ENCODE measurements around the gene WDR7.

WDR7 gene

GRCh38 chr18:56836173-56836572, 185.0 kb downstream of the WDR7 start:
- WGBS (ENCODE audit: extremely low coverage, insufficient coverage, low lambda C conversion rate): no CpG with 5 or more reads among the region's 7 CpGs
- no peaks in the 10 kb centered on the region for H3K79me1 ChIP-seq (ENCODE audit: low read length)
- H3K79me2 ChIP-seq (ENCODE audit: control insufficient read depth, insufficient read depth, low read length): no peaks in the 10 kb centered on the region
- H3K4ac ChIP-seq (ENCODE audit: low read depth, low read length): no peak overlapping the region
- DNase-seq: peak; percentile 18
- no peaks in the 10 kb centered on the region for H3K27me3 ChIP-seq (ENCODE audit: insufficient read depth, low read length, poor library complexity)
- H2BK15ac ChIP-seq (replicated peaks; ENCODE audit: low read depth): no peak overlapping the region
- H3K9ac ChIP-seq (ENCODE audit: low read length): no peak overlapping the region
- no peak overlapping the region for H3K27ac ChIP-seq (ENCODE audit: low read depth, low read length)
- no peak overlapping the region for H3K4me3 ChIP-seq (ENCODE audit: low read length)
- H4K5ac ChIP-seq (ENCODE audit: low read length): no peak overlapping the region
- H3K4me1 ChIP-seq (ENCODE audit: control insufficient read depth, low read depth, low read length): no peaks in the 10 kb centered on the region
- H2BK5ac ChIP-seq (ENCODE audit: low read length): no peak overlapping the region
- H3K4me2 ChIP-seq (ENCODE audit: low read length): no peak overlapping the region
- no peak overlapping the region for H3K56ac ChIP-seq (ENCODE audit: low read length)
- no peak overlapping the region for H2BK120ac ChIP-seq (ENCODE audit: low read depth, low read length)
- H3K36me3 ChIP-seq (ENCODE audit: control insufficient read depth, insufficient read depth, low read length): no peaks in the 10 kb centered on the region
- H4K8ac ChIP-seq (ENCODE audit: low read depth, low read length): no peak overlapping the region
- no peak overlapping the region for H3K23ac ChIP-seq (ENCODE audit: low read length)
- H3K18ac ChIP-seq (ENCODE audit: low read length): no peak overlapping the region
- no peak overlapping the region for H2AK5ac ChIP-seq (ENCODE audit: low read length)

DNA sequence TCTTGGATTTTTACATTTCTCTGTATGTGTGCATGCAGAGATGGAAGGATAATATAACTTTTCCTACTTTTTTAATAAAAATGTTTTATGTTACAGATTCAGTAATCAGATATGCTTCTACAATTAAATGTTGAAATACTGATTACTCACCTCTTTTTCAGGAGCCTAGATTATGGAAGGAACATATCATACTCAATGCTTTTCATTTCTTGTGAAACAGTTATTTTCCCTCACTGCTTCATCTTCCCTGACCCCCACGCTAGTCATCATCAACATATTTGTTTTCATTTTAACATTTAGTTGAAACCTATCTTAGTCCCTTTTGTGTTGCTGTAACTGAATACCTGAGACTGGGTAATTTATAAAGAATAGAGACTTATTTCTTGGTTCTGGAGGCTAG, 190.7 kb downstream of the WDR7 start:
- Histone ChIP-seq H3K79me2 (ENCODE audit: control insufficient read depth, insufficient read depth, low read length) (no peaks in the 10 kb centered on the region), H3K4me3 (ENCODE audit: low read length) (no peak overlapping the region), H3K18ac (ENCODE audit: low read length) (no peak overlapping the region), H3K27ac (ENCODE audit: low read depth, low read length) (no peak overlapping the region), H2BK15ac (replicated peaks; ENCODE audit: low read depth) (no peak overlapping the region), H3K36me3 (ENCODE audit: control insufficient read depth, insufficient read depth, low read length) (no peaks in the 10 kb centered on the region), H3K9ac (ENCODE audit: low read length) (no peak overlapping the region), H3K27me3 (ENCODE audit: insufficient read depth, low read length, poor library complexity) (no peaks in the 10 kb centered on the region), H3K56ac (ENCODE audit: low read length) (no peak overlapping the region), H2BK120ac (ENCODE audit: low read depth, low read length) (no peak overlapping the region), H3K4ac (ENCODE audit: low read depth, low read length) (no peak overlapping the region), H4K8ac (ENCODE audit: low read depth, low read length) (no peak overlapping the region), H3K4me1 (ENCODE audit: control insufficient read depth, low read depth, low read length) (no peaks in the 10 kb centered on the region), H3K23ac (ENCODE audit: low read length) (no peak overlapping the region), H2BK5ac (ENCODE audit: low read length) (no peak overlapping the region), H4K5ac (ENCODE audit: low read length) (no peak overlapping the region), H3K4me2 (ENCODE audit: low read length) (no peak overlapping the region), H3K79me1 (ENCODE audit: low read length) (no peaks in the 10 kb centered on the region), H2AK5ac (ENCODE audit: low read length) (no peak overlapping the region)
- no CpG with 5 or more reads among the region's 1 CpG for WGBS (ENCODE audit: extremely low coverage, insufficient coverage, low lambda C conversion rate)
- no peak for DNase-seq

DNA sequence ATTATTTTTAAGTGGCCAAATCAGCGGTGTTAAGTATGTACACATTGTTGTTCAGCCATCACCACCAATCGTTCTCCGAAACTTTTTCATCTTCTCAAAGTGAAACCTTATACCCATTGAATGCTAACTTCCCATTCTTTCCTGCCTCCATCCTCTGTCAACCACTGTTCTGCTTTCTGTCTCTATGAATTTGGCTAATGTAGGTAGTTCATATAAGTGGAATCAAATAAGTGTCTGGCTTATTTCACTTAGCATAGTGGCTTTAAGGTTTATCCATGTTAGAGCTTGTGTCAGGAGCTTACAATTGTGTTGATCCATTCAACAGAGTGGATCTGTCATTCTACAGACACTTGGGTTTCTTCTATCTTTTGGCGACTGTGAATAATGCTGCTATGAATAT, 192.1 kb downstream of the WDR7 start:
- H3K4ac ChIP-seq (ENCODE audit: low read depth, low read length): no peak overlapping the region
- H3K79me2 ChIP-seq (ENCODE audit: control insufficient read depth, insufficient read depth, low read length): no peaks in the 10 kb centered on the region
- no peak overlapping the region for H2BK120ac ChIP-seq (ENCODE audit: low read depth, low read length)
- WGBS (ENCODE audit: extremely low coverage, insufficient coverage, low lambda C conversion rate): no CpG with 5 or more reads among the region's 4 CpGs
- H3K27ac ChIP-seq (ENCODE audit: low read depth, low read length): no peak overlapping the region
- H3K79me1 ChIP-seq (ENCODE audit: low read length): no peaks in the 10 kb centered on the region
- H2BK5ac ChIP-seq (ENCODE audit: low read length): no peak overlapping the region
- H2BK15ac ChIP-seq (replicated peaks; ENCODE audit: low read depth): no peak overlapping the region
- no peak overlapping the region for H3K4me3 ChIP-seq (ENCODE audit: low read length)
- H3K9ac ChIP-seq (ENCODE audit: low read length): no peak overlapping the region
- H3K27me3 ChIP-seq (ENCODE audit: insufficient read depth, low read length, poor library complexity): no peaks in the 10 kb centered on the region
- no peak overlapping the region for H3K56ac ChIP-seq (ENCODE audit: low read length)
- H2AK5ac ChIP-seq (ENCODE audit: low read length): no peak overlapping the region
- DNase-seq: no peak
- H3K18ac ChIP-seq (ENCODE audit: low read length): no peak overlapping the region
- H3K4me2 ChIP-seq (ENCODE audit: low read length): no peak overlapping the region
- H3K23ac ChIP-seq (ENCODE audit: low read length): no peak overlapping the region
- H3K4me1 ChIP-seq (ENCODE audit: control insufficient read depth, low read depth, low read length): no peaks in the 10 kb centered on the region
- H4K5ac ChIP-seq (ENCODE audit: low read length): no peak overlapping the region
- no peak overlapping the region for H4K8ac ChIP-seq (ENCODE audit: low read depth, low read length)
- H3K36me3 ChIP-seq (ENCODE audit: control insufficient read depth, insufficient read depth, low read length): no peaks in the 10 kb centered on the region

- no CpG with 5 or more reads among the region's 1 CpG for WGBS (ENCODE audit: extremely low coverage, insufficient coverage, low lambda C conversion rate)
- Histone ChIP-seq H3K27me3 (ENCODE audit: insufficient read depth, low read length, poor library complexity) (no peaks in the 10 kb centered on the region), H3K79me2 (ENCODE audit: control insufficient read depth, insufficient read depth, low read length) (no peaks in the 10 kb centered on the region), H3K18ac (ENCODE audit: low read length) (no peak overlapping the region), H3K4me2 (ENCODE audit: low read length) (no peak overlapping the region), H3K4me3 (ENCODE audit: low read length) (no peak overlapping the region), H4K5ac (ENCODE audit: low read length) (no peak overlapping the region), H3K23ac (ENCODE audit: low read length) (no peak overlapping the region), H2AK5ac (ENCODE audit: low read length) (no peak overlapping the region), H3K36me3 (ENCODE audit: control insufficient read depth, insufficient read depth, low read length) (no peaks in the 10 kb centered on the region), H3K9ac (ENCODE audit: low read length) (no peak overlapping the region), H2BK15ac (replicated peaks; ENCODE audit: low read depth) (no peak overlapping the region), H2BK5ac (ENCODE audit: low read length) (no peak overlapping the region), H2BK120ac (ENCODE audit: low read depth, low read length) (no peak overlapping the region), H3K79me1 (ENCODE audit: low read length) (no peaks in the 10 kb centered on the region), H4K8ac (ENCODE audit: low read depth, low read length) (no peak overlapping the region), H3K4ac (ENCODE audit: low read depth, low read length) (no peak overlapping the region), H3K56ac (ENCODE audit: low read length) (no peak overlapping the region), H3K4me1 (ENCODE audit: control insufficient read depth, low read depth, low read length) (no peaks in the 10 kb centered on the region), H3K27ac (ENCODE audit: low read depth, low read length) (no peak overlapping the region)
- DNase-seq: no peak
Measured at GRCh38 chr18:56844556-56844955, 193.4 kb downstream of the WDR7 start.

GRCh38 chr18:56851774-56852173, 200.6 kb downstream of the WDR7 start:
- Histone ChIP-seq H3K9ac (ENCODE audit: low read length) (no peak overlapping the region), H4K5ac (ENCODE audit: low read length) (no peak overlapping the region), H2BK15ac (replicated peaks; ENCODE audit: low read depth) (no peak overlapping the region), H3K79me1 (ENCODE audit: low read length) (no peaks in the 10 kb centered on the region), H3K4ac (ENCODE audit: low read depth, low read length) (no peak overlapping the region), H3K56ac (ENCODE audit: low read length) (no peak overlapping the region), H3K4me3 (ENCODE audit: low read length) (no peak overlapping the region), H3K27ac (ENCODE audit: low read depth, low read length) (no peak overlapping the region), H3K4me1 (ENCODE audit: control insufficient read depth, low read depth, low read length) (no peaks in the 10 kb centered on the region), H2BK5ac (ENCODE audit: low read length) (no peak overlapping the region), H3K27me3 (ENCODE audit: insufficient read depth, low read length, poor library complexity) (no peaks in the 10 kb centered on the region), H3K4me2 (ENCODE audit: low read length) (no peak overlapping the region), H3K23ac (ENCODE audit: low read length) (no peak overlapping the region), H4K8ac (ENCODE audit: low read depth, low read length) (no peak overlapping the region), H2AK5ac (ENCODE audit: low read length) (no peak overlapping the region), H3K79me2 (ENCODE audit: control insufficient read depth, insufficient read depth, low read length) (no peaks in the 10 kb centered on the region), H3K36me3 (ENCODE audit: control insufficient read depth, insufficient read depth, low read length) (no peaks in the 10 kb centered on the region), H2BK120ac (ENCODE audit: low read depth, low read length) (no peak overlapping the region), H3K18ac (ENCODE audit: low read length) (no peak overlapping the region)
- no peak for DNase-seq
- no CpG with 5 or more reads among the region's 1 CpG for WGBS (ENCODE audit: extremely low coverage, insufficient coverage, low lambda C conversion rate)

GRCh38 chr18:56853961-56854360, 202.8 kb downstream of the WDR7 start:
- no peak overlapping the region for H3K9ac ChIP-seq (ENCODE audit: low read length)
- H3K4ac ChIP-seq (ENCODE audit: low read depth, low read length): no peak overlapping the region
- H3K36me3 ChIP-seq (ENCODE audit: control insufficient read depth, insufficient read depth, low read length): no peaks in the 10 kb centered on the region
- no peak overlapping the region for H3K56ac ChIP-seq (ENCODE audit: low read length)
- no peak overlapping the region for H2AK5ac ChIP-seq (ENCODE audit: low read length)
- no peak for DNase-seq
- no peaks in the 10 kb centered on the region for H3K79me2 ChIP-seq (ENCODE audit: control insufficient read depth, insufficient read depth, low read length)
- no peak overlapping the region for H4K8ac ChIP-seq (ENCODE audit: low read depth, low read length)
- no peak overlapping the region for H3K4me3 ChIP-seq (ENCODE audit: low read length)
- WGBS (ENCODE audit: extremely low coverage, insufficient coverage, low lambda C conversion rate): no CpG with 5 or more reads among the region's 5 CpGs
- no peak overlapping the region for H3K18ac ChIP-seq (ENCODE audit: low read length)
- H3K79me1 ChIP-seq (ENCODE audit: low read length): no peaks in the 10 kb centered on the region
- H2BK15ac ChIP-seq (replicated peaks; ENCODE audit: low read depth): no peak overlapping the region
- no peak overlapping the region for H2BK5ac ChIP-seq (ENCODE audit: low read length)
- H3K23ac ChIP-seq (ENCODE audit: low read length): no peak overlapping the region
- H3K4me1 ChIP-seq (ENCODE audit: control insufficient read depth, low read depth, low read length): no peaks in the 10 kb centered on the region
- no peak overlapping the region for H2BK120ac ChIP-seq (ENCODE audit: low read depth, low read length)
- no peak overlapping the region for H3K27ac ChIP-seq (ENCODE audit: low read depth, low read length)
- no peaks in the 10 kb centered on the region for H3K27me3 ChIP-seq (ENCODE audit: insufficient read depth, low read length, poor library complexity)
- H3K4me2 ChIP-seq (ENCODE audit: low read length): no peak overlapping the region
- H4K5ac ChIP-seq (ENCODE audit: low read length): no peak overlapping the region

Measured in mesendoderm (in vitro differentiated cells).